Mesothelial cell of epicardium (in vitro differentiated cells): ENCODE results near the gene AIFM3. TPM values are rescaled to one million over a fixed set of nuclear protein-coding genes. Genes with fewer than 3 reads are reported as not detected.

Experiments used
- DNase-seq, 2 experiments: peaks; one replicate each; pipeline ENCODE4 v3.0.0; 2021; ENCODE audit warnings: low spot score in 2 of 2; ENCODE audit not compliant: unreplicated experiment in 2 of 2
- H3K27ac Mint-ChIP-seq: 2 replicates; pipeline ENCODE4 v1.8.0; 2021; ENCODE audit warnings: mixed read lengths
- H3K27me3 Mint-ChIP-seq: 2 replicates; pipeline ENCODE4 v1.8.0; 2021; ENCODE audit warnings: low read depth, mixed read lengths
- H3K36me3 Mint-ChIP-seq: 2 replicates; pipeline ENCODE4 v1.8.0; 2021; ENCODE audit warnings: mixed read lengths
- H3K4me1 Mint-ChIP-seq: 2 replicates; pipeline ENCODE4 v1.8.0; 2021; ENCODE audit warnings: mixed read lengths
- H3K4me3 Mint-ChIP-seq: 2 replicates; pipeline ENCODE4 v1.8.0; 2021; ENCODE audit warnings: mild to moderate bottlenecking, moderate library complexity, mixed read lengths
- H3K9me3 Mint-ChIP-seq: 2 replicates; pipeline ENCODE4 v1.8.0; 2021; ENCODE audit warnings: mixed read lengths
- total RNA-seq: library from RNA; stranded (reverse); gene quantifications from 3 replicates; pipeline ENCODE4 v1.2.1, GENCODE V29; 2021
- TF ChIP-seq, protein P1 (sequence below): fragments of 200-600 bp; sonication (generic); IDR thresholded peaks from one replicate; pipeline ENCODE4 v1.5.0; 2021; ENCODE audit warnings: antibody characterized with exemption; ENCODE audit not compliant: unreplicated experiment

The AIFM3 gene
- total RNA-seq, 1 donor from 2014 or later, result 2.5 TPM

DNA sequence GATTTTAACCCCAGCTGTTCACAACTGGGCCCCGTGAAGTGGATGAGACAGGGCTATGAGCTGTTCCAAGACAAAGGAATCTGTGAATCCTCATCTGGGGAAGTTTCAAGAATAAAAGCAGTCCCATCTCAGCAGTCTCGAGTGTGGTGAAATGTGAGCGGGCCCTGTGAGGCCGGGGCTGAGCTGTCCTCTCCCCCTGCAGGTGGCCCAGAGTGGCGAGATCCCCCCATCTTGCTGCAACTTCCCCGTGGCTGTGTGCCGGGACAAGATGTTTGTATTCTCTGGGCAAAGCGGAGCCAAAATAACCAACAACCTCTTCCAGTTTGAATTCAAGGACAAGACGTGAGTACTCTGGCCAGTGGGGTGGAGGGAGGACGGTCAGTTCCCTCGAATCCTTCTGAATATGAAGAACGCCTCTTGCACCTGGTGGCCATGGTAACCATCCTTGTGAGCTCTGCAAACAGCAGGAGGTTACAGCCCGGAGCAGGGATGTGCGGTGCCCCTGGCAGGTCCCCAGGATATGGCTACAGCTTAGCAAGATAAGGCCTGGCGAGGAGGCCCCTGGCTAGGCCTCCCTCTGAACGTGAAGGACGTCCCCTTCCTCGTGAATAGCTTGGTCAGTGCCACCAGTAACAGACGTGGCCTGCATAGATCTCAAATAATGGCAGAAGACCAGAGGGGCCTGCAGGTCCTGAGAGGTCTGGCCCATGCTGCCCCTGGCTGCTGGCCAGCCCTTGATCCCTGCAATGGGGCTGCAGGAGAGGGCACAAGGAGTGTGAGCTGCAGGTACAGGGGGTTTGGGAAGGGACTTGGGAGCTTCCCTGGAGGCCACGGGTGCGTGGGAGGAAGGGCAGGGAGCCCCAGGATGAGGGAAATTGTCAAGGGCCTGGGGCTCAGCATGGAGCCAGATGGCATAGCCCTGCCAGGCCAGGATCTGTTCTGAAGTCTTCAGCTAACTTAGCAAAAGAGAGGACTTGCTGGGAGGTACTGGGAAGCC is 23.4 kb downstream of the AIFM3 start:
- Mint-ChIP-seq H3K9me3 (no peaks in the 10 kb centered on the region), H3K4me3 (no peak overlapping the region), H3K27me3 (no peaks in the 10 kb centered on the region), H3K4me1 (no peaks in the 10 kb centered on the region), H3K36me3 (peaks cover 21% of the 10 kb centered on the region), H3K27ac (no peak overlapping the region)
- DNase-seq, result no peak
- TF ChIP-seq, protein P1, sequence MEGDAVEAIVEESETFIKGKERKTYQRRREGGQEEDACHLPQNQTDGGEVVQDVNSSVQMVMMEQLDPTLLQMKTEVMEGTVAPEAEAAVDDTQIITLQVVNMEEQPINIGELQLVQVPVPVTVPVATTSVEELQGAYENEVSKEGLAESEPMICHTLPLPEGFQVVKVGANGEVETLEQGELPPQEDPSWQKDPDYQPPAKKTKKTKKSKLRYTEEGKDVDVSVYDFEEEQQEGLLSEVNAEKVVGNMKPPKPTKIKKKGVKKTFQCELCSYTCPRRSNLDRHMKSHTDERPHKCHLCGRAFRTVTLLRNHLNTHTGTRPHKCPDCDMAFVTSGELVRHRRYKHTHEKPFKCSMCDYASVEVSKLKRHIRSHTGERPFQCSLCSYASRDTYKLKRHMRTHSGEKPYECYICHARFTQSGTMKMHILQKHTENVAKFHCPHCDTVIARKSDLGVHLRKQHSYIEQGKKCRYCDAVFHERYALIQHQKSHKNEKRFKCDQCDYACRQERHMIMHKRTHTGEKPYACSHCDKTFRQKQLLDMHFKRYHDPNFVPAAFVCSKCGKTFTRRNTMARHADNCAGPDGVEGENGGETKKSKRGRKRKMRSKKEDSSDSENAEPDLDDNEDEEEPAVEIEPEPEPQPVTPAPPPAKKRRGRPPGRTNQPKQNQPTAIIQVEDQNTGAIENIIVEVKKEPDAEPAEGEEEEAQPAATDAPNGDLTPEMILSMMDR, result no peak

DNA sequence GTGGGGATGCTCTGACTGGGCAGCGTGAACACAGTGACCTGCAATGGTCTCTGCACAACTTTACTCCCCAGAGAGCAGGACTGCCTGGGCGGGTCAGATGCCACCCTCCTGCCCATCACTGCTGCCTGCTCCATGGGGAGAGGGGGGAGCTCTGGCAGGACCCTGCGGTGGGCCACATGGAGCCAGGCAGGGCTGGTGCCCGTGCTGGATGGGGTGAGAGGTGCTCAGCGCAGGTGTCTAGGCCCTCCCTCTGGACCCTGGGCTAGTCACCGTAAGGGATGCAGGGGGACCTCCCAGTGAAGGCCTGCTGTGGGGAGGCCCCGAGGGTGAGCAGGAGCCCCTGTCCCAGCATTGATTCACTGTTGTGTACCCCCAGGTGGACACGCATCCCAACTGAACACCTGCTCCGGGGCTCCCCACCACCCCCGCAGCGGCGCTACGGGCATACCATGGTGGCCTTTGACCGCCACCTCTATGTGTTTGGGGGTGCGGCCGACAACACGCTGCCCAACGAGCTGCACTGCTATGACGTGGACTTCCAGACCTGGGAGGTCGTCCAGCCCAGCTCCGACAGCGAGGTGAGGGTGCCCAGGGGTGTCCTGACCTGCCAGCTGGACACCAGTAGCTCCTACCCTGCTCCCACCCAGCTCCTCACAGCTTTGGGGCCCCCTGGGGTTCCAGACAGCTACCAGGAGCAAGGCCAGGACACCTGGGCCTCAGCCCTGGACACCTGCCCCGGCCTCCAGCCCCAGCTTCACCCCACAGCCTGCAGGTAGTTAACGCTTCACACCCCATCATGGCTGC is 24.4 kb downstream of the AIFM3 start:
- H3K27me3 Mint-ChIP-seq, result no peaks in the 10 kb centered on the region
- no peak overlapping the region for H3K4me3 Mint-ChIP-seq
- TF ChIP-seq, protein P1, result no peak
- DNase-seq, result no peak
- no peaks in the 10 kb centered on the region for H3K9me3 Mint-ChIP-seq
- H3K4me1 Mint-ChIP-seq, result no peaks in the 10 kb centered on the region
- H3K27ac Mint-ChIP-seq, result no peak overlapping the region
- peaks cover 17% of the 10 kb centered on the region for H3K36me3 Mint-ChIP-seq

DNA sequence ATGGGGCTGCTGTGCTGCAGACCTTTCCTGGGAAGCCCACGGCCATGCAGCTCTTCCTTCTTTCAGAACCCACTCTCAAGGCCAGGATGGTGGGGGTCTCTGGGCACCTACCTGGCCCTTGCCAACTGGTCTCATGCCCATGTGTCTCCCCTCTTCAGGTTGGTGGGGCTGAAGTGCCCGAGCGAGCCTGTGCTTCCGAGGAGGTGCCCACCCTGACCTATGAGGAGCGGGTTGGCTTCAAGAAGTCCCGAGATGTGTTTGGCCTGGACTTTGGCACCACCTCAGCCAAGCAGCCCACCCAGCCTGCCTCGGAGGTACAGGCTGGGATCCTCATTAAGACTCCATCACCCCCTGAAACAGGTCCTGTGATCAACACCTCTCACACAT is 25.0 kb downstream of the AIFM3 start:
- H3K27me3 Mint-ChIP-seq, result no peaks in the 10 kb centered on the region
- H3K4me3 Mint-ChIP-seq, result no peak overlapping the region
- TF ChIP-seq, protein P1, result no peak
- H3K27ac Mint-ChIP-seq, result no peak overlapping the region
- H3K36me3 Mint-ChIP-seq, result peaks cover 13% of the 10 kb centered on the region
- DNase-seq, result no peak
- H3K9me3 Mint-ChIP-seq, result no peaks in the 10 kb centered on the region
- no peaks in the 10 kb centered on the region for H3K4me1 Mint-ChIP-seq

DNA sequence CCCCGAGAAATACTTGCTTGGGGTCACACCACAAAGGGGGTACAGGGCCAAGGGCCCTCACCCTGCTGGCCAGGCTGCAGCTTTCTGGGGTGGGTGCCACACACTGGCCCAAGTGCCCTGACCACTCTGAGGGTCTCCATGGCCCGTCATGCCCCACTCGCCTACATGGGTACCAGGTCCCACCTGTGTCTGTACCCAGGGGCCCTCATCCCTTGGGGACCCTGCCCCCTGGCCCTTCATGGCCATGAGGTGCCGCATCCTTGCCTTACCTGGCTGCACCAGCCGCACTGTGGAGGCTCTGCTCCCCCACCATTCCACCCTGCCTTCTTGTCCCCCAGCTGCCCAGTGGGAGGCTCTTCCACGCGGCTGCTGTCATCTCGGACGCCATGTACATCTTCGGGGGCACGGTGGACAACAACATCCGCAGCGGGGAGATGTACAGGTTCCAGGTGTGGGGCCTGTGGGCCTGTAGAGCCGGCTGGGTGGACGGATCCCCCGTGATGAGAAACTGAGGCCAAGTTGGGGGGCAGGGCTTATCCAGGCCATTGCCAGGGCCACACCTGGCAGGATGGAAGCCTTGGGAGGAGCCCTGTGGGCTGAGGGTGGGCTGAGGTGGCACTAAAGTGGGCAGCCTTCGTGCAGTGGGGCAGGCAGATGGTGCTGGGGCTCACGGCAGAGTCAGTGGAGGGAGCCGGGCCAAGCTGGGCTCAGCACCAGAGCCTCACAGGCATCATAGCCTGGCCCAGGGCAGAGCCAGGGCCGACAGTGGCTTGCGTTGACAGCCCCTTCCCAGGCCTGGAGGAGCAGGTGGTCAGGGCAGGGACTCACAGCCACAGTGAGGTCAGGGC is 25.6 kb downstream of the AIFM3 start:
- Mint-ChIP-seq H3K4me1 (no peaks in the 10 kb centered on the region), H3K27me3 (no peaks in the 10 kb centered on the region), H3K27ac (no peak overlapping the region), H3K9me3 (no peaks in the 10 kb centered on the region), H3K36me3 (peaks cover 10% of the 10 kb centered on the region), H3K4me3 (no peak overlapping the region)
- no peak for DNase-seq
- TF ChIP-seq, protein P1, result no peak
